ENCODE measurements around the gene ITIH4. TPM values are rescaled to one million over a fixed set of nuclear protein-coding genes. Genes with fewer than 3 reads are reported as not detected.
"Not testable (repeated sequence)": the region's sequence is repeated elsewhere in the genome, so short reads cannot be mapped to it uniquely, and the experiment has no call there.

ITIH4 gene
- total and polyA plus RNA-seq, 2 donors (not counting 1 experiment from before 2014, with no cell fraction given): 21.5 to 38.5 TPM

- Histone ChIP-seq H2AFZ (ENCODE audit: insufficient read depth, low read depth, low read length, poor library complexity, severe bottlenecking) (no peak within 1 kb of the TSS), H3K4me2 (replicated peaks; ENCODE audit: low read depth, low read length, poor library complexity, severe bottlenecking) (no peak within 1 kb of the TSS), H3K9me3 (ENCODE audit: control extremely low read depth in 1 of 3, control insufficient read depth in 2 of 3, insufficient read depth in 1 of 3, low read length in 2 of 3) (no peaks in the 10 kb centered on the region), H3K4me3 (ENCODE audit: control extremely low read depth in 1 of 5, extremely low read depth in 1 of 5, insufficient read depth in 1 of 5, low read depth in 2 of 5, low read length in 4 of 5) (no peak within 1 kb of the TSS), H3K27me3 (replicated peaks in 1 of 4; ENCODE audit: control extremely low read depth in 1 of 4, control insufficient read depth in 3 of 4, insufficient read depth in 4 of 4, low read length in 3 of 4) (no peaks in the 10 kb centered on the region), H3K27ac (ENCODE audit: low read length in 2 of 2) (no peak within 1 kb of the TSS), H3K9ac (ENCODE audit: low read length) (no peak within 1 kb of the TSS), H3K79me2 (ENCODE audit: control insufficient read depth, insufficient read depth, low read length) (no peaks in the 10 kb centered on the region), H3K36me3 (replicated peaks in 1 of 2; ENCODE audit: control extremely low read depth in 1 of 2, control insufficient read depth in 1 of 2, extremely low read depth in 1 of 2, insufficient read depth in 2 of 2, low read length in 1 of 2) (no peaks in the 10 kb centered on the region), H3K4me1 (ENCODE audit: control insufficient read depth in 2 of 2, insufficient read depth in 2 of 2, low read length in 2 of 2) (peaks cover 14 to 19% of the 10 kb centered on the region in 2 donors), H4K20me1 (ENCODE audit: control insufficient read depth, insufficient read depth, low read length, poor library complexity, severe bottlenecking) (no peaks in the 10 kb centered on the region)
- ATAC-seq (ENCODE audit: low read depth) (no peak), DNase-seq (no peak)
- Mint-ChIP-seq H3K4me3 (no peak within 1 kb of the TSS), H3K27me3 (no peaks in the 10 kb centered on the region), H3K4me1 (peaks cover 14% of the 10 kb centered on the region), H3K27ac (peak within 1 kb of the TSS; percentile 50), H3K9me3 (ENCODE audit: insufficient read depth) (no peaks in the 10 kb centered on the region)
- 92% methylated on average over 10 of the region's 12 CpGs for WGBS (ENCODE audit: insufficient coverage)
- intact Hi-C loops (cut with micrococcal nuclease): no loop called here
- no peak for TF ChIP-seq CTCF (IDR thresholded peaks at IDR 0.05)
- TF ChIP-seq EZH2 (IDR thresholded peaks at IDR 0.05; ENCODE audit: borderline replicate concordance, insufficient read depth, low read depth, low read length, poor library complexity, severe bottlenecking): no peak
- POLR2A ChIA-PET: no interaction called here
- CTCF ChIA-PET: interaction anchor here (0.7 kb wide), 1 partner anchor 15 kb away, joined by 3 read pairs; no protein-coding TSS in a partner anchor
These were observed 53.1 kb downstream of the ITIH4 start, which contains the start of gene ITIH1 for GRCh38 chr3:52777127-52777958. Gene ITIH1, plus strand, starts transcription at chr3:52777599. Its CDS starts 17 bp downstream, at chr3:52777616.

- H3K4me3 ChIP-seq (ENCODE audit: control extremely low read depth in 1 of 5, extremely low read depth in 1 of 5, insufficient read depth in 1 of 5, low read depth in 2 of 5, low read length in 4 of 5); DNase-seq; H3K27me3 Mint-ChIP-seq; H3K9me3 ChIP-seq (ENCODE audit: control extremely low read depth in 1 of 3, control insufficient read depth in 2 of 3, insufficient read depth in 1 of 3, low read length in 2 of 3); H3K27ac Mint-ChIP-seq; H3K27ac ChIP-seq (ENCODE audit: low read length in 2 of 2); H3K4me2 ChIP-seq (replicated peaks; ENCODE audit: low read depth, low read length, poor library complexity, severe bottlenecking); H3K9ac ChIP-seq (ENCODE audit: low read length); intact Hi-C loops (cut with micrococcal nuclease); ATAC-seq (ENCODE audit: low read depth); H3K36me3 ChIP-seq (replicated peaks in 1 of 2; ENCODE audit: control extremely low read depth in 1 of 2, control insufficient read depth in 1 of 2, extremely low read depth in 1 of 2, insufficient read depth in 2 of 2, low read length in 1 of 2); H2AFZ ChIP-seq (ENCODE audit: insufficient read depth, low read depth, low read length, poor library complexity, severe bottlenecking); H4K20me1 ChIP-seq (ENCODE audit: control insufficient read depth, insufficient read depth, low read length, poor library complexity, severe bottlenecking); H3K4me3 Mint-ChIP-seq; H3K27me3 ChIP-seq (replicated peaks in 1 of 4; ENCODE audit: control extremely low read depth in 1 of 4, control insufficient read depth in 3 of 4, insufficient read depth in 4 of 4, low read length in 3 of 4); H3K79me2 ChIP-seq (ENCODE audit: control insufficient read depth, insufficient read depth, low read length); H3K9me3 Mint-ChIP-seq (ENCODE audit: insufficient read depth); POLR2A ChIA-PET: not testable (repeated sequence)
- H3K4me1 ChIP-seq (ENCODE audit: control insufficient read depth in 2 of 2, insufficient read depth in 2 of 2, low read length in 2 of 2): peaks cover 14 to 21% of the 10 kb centered on the region in 2 donors
- WGBS (ENCODE audit: insufficient coverage): 100% methylated on average over 5 of the region's 6 CpGs
- peaks cover 14% of the 10 kb centered on the region for H3K4me1 Mint-ChIP-seq
- CTCF ChIA-PET: interaction anchor here (0.7 to 1.5 kb wide), 2 partner anchors 12 to 16 kb away, joined by 3 to 4 read pairs; no protein-coding TSS in a partner anchor
These were observed 54.0 kb downstream of the ITIH4 start for GRCh38 chr3:52776486-52776885.

All from B cell (primary cell).